ENCODE data around the gene VWA5B1.
"Not testable (repeated sequence)": the region's sequence is repeated elsewhere in the genome, so short reads cannot be mapped to it uniquely, and the experiment has no call there.

Gene VWA5B1

DNA sequence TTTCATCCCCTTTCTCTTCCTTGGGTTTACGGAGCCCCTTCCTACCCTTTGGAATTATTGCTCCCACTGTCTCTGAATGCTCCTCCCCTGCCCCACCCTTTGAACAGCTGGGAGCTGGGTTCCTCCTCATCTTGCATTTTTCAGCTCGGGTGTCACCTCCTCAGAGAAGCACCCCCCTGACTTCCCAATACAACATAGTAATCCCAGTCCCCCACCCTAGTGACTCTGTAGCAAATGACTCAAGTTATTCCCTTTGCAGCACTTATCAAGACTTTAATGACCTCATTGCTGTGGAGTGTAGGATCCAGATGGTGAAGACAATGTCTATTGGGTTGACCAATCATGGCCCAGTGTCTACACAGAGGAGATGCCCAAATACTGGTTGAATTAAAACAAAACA lies 8.9 kb upstream of the VWA5B1 start:
- peak; percentile 70 for DNase-seq

DNA sequence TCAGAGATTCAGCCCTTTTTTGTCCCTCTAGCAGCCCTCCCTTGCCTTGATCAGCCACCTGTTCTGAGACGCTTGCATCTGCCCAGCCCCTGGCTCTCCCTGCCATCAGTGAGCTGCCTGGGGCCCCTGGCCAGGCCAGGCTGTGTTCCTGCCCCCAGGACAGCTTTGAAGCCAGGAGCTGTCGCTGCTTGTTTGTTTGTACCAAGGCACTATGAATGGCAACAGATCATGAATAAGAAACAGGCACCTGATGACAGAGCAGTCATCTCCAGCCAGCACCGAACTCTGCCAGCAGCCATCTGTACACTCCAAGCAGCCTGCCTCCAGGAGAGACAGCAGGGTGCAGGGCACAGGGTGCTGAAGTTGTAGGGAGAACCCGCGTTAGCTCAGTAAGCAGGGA lies 8.1 kb upstream of the VWA5B1 start:
- DNase-seq, result no peak

DNA sequence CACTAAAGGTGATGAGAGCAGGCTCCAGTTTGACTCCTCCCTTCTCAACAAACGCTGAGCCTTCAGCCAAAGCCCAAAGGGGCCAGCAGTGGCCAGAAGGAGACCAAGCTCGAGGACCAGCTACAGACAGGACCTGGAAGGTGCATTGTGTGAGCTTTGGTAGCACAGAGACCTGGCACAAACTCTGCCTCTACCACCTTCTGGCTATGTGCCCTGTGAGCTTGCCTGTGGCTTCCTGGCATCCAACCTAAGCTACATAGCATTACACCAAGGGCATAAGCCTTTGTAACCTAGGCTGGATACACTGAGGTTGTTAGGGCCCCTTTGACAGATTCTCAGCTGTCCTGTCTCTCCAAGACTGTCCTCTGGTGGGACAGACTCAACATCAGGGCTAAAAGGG lies 6.6 kb upstream of the VWA5B1 start:
- DNase-seq, result no peak

DNA sequence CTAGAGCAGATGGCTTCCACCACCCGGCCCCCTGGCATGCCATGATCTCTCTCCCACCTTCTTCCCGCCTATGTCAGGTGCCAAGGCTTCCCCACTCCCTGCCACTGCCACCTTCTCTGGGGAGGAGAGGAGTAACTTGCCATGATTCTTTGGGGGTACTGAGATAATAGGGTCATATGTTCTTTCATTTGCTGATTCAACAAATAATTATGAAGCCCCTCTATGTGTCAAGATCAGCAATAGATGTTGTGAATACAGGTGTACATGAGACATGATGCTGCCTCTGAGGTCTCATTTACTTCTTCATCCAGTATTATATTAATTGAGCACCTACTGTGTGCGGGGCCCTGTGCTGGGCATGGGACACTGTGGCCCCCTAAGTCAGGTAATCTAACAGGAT lies 6.0 kb upstream of the VWA5B1 start:
- DNase-seq, result no peak

DNA sequence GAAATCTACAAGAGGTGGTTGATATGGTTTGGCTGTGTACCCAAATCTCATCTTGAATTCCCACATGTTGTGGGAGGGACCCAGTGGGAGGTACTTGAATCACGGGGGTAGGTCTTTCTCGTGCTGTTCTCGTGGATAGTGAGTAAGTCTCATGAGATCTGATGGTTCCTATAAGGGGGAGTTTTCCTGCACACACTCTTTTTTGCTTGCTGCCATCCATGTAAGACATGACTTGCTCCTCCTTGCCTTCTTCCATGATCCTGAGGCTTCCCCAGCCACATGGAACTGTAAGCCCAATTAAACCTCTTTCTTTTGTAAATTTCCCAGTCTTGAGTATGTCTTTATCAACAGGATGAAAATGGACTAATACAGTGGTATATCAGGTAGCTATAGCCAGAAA lies 5.2 kb upstream of the VWA5B1 start:
- no peak for DNase-seq

DNA sequence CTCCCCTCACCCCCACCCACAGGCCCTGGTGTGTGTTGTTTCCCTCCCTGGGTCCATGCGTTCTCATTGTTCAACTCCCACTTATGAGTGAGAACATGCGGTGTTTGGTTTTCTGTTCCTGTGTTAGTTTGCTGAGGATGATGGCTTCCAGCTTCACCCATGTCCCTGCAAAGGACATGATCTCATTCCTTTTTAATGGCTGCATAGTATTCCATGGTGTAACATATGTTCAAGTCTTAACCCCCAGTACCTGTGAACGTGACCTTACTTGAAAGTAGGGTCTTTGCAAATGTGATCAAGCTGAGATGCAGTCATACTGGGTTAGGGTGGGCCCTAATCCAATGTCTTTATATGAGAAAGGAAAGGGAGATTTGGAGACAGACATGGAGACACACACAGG lies 3.0 kb upstream of the VWA5B1 start:
- DNase-seq, result not testable (repeated sequence)

DNA sequence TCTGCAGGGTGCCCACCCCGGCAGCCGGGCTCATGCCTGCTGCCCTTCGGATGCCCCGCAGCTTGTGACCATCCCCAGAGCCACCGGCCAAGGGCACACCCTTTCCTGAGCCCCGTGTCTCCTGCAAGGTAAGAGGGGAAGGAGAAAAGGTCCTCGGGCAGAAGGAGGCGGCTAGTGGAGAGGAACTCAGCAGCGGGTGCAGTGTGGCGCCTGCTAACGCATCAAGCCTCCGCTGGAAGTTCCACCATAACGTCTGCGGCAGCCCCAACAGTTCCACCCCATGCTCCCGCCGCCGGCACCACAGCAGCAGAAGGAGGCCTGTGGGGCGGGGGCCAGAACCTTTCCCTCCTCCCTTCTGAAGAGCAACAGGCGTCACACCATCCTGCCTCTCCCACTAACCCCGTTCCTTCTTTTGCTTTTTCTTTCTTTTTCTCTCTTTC lies 990 bp downstream of the VWA5B1 start:
- DNase-seq, result no peak

DNA sequence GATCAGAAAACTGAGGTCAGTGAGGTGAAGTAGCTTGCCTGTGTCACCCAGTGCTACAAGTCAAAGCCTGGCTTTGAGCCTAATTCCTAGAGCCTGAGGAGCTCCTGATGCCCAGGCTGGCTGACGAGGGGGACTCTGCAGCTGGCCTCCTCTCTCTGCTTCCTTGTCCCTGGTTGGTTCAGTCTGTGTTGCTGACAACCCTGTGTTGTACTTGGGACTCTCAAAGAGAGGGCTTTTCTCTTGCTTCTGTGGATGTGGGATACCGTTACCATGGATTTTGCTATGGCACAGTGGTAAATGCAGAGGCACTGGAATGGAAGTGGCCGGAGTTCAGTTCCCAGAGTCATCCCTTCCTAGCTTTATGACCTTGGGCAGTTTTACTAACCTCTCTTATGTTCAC lies 8.0 kb downstream of the VWA5B1 start:
- no peak for DNase-seq

DNA sequence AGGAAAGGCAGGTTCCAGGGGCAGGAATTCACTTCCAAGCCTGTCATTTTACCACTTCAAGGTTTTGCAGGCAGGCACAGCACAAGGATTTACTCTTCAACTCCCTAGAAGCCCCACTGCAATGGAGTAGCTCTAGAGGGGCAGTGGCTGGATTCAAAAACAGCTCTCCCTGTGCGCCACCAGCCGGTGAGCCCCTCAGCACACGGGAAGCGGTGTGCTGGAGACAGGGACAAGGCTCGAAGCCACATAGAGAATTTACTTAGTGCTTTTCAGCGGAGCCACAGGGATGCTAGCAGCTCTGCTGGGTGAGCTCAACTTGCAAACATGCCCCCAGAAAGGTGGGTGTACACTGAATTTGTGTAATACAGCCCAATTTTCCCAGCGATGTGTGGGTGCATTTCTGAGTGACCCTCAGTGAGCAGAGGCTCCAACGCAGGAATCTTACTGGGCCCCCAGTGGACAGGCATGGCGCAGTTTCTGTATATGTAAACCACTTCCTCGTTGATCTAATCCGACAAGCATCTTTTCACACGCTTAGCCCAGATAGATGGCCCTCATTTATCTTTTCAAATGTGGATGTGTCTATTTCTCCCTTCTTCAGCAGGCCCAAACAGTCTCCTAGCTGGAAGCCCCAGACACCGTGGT lies 10.9 kb downstream of the VWA5B1 start:
- peak; percentile 32 for DNase-seq

DNA sequence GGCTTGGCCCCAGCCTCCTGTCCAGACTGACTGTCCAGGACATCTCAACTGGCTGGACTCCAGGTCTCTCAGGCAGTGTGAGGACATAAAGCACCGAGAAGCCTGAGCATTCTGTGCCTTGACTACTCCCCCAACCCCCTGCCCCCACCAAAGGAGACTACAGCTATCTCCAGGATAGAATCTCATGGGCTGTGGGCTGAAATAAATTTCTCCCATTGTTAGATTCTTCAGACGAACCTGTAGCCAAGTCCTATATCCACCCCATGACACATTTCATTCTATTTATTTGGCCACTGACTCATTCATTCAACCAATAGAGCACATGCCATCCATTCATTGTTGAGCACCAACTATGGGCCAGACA lies 11.4 kb downstream of the VWA5B1 start:
- peak; percentile 20 for DNase-seq

DNA sequence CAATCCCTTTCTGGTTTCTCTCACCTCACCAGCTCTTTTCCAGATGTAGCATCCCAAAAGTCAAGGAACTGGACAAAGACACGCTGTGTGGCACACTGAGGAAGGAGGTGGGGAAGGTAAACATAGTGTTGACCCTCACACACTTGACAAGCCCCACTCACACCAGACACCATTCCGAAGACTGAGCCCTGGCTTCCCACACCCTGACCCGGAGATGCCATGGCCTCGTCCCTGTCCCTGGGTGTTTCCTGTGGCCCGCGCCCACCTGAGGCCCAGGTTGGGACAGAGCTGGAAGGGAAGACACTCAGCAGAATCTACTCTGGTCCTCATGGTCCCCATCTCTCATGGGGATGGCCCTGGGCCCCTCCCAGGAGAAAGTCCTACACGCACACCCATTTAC lies 16.4 kb downstream of the VWA5B1 start:
- no peak for DNase-seq

DNA sequence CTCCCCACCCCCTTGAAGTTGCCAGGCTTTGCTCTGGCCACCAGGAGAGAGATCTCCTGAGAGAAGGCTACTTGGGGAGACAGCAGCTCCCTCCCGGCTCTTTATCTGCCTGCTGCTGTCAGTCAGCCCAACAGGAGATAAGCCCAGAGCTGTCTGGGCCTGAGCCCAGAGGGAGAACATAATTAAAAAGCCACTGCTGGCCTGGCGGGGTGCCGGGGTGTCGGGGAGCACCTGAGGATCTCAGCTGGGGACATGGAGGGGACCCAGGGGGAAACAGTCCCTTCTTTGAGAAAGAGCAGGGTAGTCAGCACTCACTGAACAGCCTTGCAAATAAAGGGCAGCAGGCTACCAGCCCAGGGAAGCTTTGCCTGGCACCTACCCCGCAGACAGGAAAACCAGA lies 17.9 kb downstream of the VWA5B1 start:
- no peak for DNase-seq

DNA sequence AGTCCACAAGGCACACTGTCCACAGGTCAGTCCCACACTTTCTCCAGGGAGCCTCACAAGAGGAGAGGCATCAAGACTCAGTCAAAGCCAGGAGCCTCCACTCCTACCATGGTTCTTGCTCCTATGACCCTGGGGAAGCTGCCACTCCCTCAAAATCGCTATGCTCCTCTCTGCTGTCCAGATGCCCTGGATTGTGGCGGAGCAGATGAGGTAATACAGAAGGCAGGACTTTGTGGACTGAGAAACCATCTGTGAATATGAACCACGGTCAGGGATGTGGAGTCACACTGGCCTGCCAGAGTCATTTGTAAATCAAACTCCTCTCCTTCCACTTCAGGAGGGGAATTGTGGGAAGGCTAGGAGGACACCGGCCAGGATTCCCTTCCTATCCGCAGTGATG lies 20.6 kb downstream of the VWA5B1 start:
- no peak for DNase-seq

DNA sequence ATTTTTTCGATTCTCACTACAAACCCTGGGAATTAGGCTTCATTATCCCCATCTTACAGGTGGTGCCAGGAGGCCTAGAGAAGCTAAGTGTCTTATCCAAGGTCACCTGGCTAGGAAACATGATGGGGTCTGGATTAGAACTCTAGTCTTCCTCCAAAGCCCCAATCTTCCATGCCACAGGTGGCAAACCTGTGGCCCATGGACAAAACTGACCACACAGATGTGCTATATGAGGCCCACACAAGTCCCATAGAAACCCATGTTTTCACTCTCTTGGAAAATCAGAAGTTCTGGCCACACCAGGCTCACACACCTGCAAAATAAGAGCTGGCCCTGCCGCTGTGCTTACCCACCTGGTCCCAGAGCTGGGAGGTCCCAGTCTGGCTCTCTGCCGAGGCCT lies 21.6 kb downstream of the VWA5B1 start:
- no peak for DNase-seq

DNA sequence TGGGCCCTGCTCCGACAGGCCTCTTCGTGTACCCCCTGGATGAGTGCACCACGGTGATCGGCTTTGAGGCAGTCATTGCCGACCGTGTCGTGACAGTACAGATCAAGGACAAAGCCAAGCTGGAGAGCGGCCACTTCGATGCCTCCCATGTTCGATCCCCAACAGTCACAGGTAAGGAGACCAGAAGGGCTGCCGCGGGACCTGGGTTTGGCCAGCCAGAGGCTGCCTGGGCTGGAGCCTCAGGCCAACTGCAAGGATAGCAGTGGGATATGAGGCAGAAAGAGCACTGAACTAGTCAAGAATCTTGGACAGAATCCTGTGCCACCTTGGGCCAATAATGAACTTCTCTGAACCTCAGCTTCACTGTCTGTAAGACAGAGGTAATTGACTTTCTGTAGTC lies 22.1 kb downstream of the VWA5B1 start:
- no peak for DNase-seq

DNA sequence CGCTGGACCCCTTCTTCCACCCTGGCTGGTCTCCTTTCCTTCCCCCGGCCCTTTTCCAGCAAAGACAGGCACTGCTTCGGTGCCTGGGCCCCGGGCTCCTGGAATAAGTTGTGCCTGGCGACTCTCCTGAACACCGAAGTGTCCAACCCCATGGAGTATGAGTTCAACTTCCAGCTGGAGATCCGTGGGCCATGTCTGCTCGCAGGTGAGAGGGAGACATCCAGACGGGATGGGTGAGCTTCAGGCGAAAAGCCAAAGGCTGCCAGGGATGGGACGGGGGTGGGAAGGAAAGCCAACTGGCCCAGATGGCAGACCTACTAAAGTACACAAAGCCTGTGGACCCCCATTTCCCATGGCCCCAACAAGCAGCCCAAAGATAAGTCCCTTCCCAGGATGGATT lies 26.8 kb downstream of the VWA5B1 start:
- DNase-seq, result no peak

DNA sequence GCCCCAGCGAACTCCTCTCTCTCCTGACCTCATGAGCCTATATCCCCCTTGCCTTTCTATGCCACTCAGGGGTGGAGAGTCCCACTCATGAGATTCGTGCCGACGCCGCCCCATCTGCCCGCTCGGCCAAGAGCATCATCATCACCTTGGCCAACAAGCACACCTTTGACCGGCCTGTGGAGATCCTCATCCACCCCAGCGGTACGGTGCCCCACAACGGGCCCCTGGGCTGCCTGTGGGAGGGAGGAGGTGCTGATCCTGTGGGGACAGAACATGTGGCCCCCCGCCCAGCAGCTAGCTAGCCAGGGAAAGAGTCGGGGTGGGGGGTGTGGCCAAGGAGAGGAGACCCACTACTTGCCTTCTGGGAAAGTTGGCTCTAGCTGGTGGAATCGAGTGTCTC lies 27.8 kb downstream of the VWA5B1 start:
- DNase-seq, result no peak

DNA sequence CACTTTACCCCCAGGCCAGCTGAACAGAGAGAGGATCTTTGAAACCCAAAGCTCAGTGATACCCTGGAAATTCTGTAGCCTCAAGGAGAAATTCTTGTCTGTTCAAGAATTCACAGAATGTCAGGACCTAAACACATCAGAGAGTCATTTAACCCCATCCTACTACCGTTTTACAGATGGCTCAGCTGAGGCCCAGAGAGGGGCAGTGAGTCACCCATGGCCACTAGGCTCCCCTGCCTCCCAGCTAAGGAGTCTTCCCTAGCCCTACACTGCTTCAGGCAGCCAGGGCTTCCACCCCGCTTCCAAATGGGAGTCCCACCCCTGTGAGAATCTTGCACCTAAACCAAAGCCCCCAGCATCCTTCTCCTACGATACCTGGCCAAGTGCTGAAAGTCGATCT lies 28.3 kb downstream of the VWA5B1 start:
- DNase-seq, result no peak

DNA sequence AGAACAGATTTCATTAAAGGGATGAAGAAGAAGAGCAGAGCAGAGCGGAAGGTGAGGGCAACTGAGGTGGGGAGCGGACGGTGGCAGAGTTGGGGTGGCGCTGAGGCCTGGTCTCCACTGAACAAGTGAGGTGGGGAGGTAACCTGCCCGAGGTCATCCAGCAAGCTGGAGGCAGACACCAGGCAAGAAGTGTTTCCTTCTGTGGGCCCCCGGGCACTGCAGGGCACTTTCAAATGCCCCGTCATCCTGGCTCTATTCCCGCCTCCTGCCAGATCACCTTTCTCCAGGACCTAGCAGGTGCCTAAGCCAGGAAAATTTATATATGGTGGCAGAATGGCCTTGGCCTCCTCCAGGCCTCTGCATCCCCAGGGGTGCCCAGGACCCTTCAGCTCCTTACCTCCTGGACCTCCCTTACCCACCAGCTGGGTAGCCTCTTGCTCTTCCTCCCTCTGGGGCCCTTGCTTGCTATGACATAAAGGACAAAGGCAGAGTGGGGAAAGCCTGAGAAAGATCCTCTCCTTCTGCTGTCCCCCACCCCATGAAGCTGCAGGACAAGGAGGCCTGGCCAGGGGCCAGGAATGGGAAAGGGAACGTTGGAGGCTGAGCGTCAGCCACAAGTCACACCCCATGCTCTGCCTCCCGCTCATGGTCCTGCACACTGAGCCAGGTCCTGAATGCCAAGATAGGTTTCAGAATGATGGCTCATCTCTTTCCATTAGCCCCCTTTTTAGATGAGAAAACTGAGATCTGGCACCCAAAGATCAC lies 29.0 kb downstream of the VWA5B1 start:
- no peak for DNase-seq

DNA sequence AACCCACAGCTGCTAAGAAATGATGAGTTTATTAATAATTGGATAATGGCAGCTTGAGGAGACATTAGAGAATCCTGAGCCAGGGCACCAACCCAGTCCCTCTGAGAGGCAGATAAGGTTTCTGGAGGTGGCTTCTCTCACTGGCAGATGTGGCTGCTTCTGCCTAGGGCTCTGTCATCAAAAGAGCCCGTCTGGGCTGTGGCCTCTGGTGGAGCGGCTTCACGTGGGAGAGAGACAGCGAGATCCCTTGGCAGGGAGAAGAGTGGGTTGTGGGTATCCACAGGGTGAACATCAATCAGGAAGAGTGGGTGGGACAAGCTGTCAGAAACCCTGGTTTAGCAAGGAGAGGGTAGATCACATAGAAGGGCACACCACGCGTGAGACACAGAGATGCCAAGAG lies 30.0 kb downstream of the VWA5B1 start:
- DNase-seq, result no peak

DNA sequence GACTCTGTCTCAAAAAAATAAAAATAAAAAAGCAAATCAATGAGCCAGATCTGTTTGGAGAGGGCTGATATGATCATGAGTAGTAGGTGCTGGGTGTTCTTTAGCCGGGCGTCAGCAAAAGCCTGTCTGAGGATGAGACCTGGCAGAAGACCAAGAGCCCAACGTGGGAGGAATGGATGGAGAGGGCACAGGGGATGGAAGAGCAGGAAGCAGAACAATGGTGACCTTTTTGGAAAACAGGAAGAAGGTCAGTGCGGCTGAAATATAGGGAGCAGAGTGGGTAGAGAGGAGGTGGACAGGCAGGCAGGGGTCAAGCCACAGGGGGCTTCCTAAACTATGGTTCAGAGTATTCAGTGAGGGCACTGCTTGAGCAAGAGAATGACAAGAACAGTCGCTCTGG lies 30.9 kb downstream of the VWA5B1 start:
- no peak for DNase-seq

DNA sequence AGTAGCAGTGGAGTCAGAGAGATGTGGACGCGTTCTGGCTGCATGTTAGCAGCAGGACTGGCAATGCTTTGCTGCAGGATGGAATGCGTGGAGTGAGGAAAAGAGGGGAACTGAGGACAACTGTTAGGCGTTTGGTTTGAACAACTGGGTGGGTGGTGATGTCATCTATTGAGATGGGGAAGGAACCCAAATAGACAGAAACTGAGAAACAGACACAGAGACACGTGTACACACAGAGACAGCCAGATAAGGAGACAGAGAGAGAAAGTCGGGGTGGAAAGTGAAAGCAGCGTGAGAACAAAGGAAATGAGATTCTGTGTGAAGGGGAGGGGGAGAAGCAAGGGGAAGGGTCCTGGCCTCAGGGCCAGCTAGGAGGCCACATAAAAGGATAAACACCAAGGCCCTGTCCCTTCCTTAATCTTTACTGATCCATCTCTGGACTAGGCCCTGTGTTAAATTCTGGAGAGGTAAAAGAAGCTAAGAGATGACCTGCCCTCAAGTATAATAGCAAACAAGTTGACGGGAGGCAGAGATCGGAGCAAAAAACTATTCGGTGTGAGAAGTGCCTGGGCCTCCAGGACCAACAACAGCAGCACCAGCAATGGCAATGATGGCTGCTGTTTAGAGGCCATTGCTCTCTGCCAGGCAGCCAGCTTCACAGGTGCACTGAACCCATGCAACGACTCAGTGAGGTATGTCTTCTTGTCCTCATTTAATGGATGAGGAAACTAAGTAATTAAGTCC lies 31.6 kb downstream of the VWA5B1 start:
- no peak for DNase-seq

DNA sequence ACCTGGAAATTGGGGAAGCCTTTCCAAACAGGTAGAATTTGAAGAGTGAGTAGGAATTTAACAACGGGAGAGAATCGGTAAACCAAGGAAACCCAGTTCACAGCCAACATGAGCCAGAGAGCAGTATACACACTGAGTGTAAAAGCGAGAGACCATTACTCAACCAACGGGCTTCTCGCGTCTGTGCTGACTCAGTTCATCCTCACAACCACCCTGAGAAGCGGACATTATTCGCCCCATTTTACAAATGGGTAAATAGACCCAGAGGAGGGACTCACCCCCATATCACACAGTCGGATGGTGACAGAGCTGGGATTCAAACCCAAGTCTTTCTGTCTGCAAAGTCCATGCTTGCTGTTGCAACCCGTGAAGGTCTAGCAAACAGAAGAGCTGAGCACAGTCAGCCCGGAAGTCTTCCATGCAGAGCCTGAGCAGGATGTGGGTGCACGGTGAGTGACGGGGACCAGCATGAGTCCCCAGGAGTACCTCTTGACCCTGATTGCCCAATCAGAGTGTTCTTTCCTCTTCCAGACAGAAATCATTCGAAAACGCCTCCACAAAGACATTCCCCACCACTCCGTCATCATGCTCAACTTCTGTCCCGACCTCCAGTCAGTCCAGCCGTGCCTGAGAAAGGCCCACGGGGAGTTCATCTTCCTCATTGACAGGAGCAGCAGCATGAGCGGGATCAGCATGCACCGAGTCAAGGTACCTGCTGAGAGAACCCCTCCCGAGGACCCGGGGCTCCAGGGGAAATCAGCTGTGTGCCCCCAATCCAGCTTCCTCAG lies 32.3 kb downstream of the VWA5B1 start:
- peak; percentile 79 for DNase-seq

DNA sequence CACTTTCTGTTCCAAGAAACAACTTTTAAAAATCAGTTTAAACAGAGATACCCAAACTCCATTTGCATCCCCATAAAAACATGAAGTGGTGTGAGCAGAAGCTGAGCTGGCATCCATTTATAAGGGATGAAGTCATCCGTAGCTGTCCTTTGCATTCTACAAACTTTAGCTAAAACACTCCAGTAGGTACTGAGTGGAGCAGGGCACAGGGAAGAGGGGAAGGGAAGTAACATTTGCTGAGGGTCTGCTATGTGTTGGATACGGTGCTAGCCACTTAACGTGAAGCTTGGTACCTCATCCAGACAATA lies 32.9 kb downstream of the VWA5B1 start:
- no peak for DNase-seq
